Endothelial cell of umbilical vein (primary cell): ENCODE results near the gene WDR4.

Source experiments
- EZH2 ChIP-seq: IDR thresholded peaks from 2 replicates; pipeline ENCODE4 v1.6.1; 2012; ENCODE audit warnings: borderline replicate concordance, low read depth, mild to moderate bottlenecking, moderate library complexity, low read length, inconsistent platforms; ENCODE audit not compliant: severe bottlenecking
- FOS ChIP-seq: IDR thresholded peaks from 2 replicates; pipeline ENCODE4 v1.6.1; 2011; ENCODE audit warnings: mild to moderate bottlenecking, low read length, moderate library complexity, borderline replicate concordance; ENCODE audit not compliant: insufficient read depth
- GATA2 ChIP-seq: IDR thresholded peaks from 2 replicates; pipeline ENCODE4 v1.7.0; 2011; ENCODE audit warnings: low read depth, mild to moderate bottlenecking, moderate library complexity, mixed read lengths, low read length; ENCODE audit not compliant: insufficient read length, insufficient read depth
- JUN ChIP-seq: IDR thresholded peaks from 2 replicates; pipeline ENCODE4 v1.6.1; 2011; ENCODE audit warnings: borderline replicate concordance, low read depth; ENCODE audit not compliant: insufficient read length, insufficient read depth
- MYC ChIP-seq: IDR thresholded peaks from one replicate; pipeline ENCODE4 v1.6.1; 2011; ENCODE audit warnings: mild to moderate bottlenecking, low read depth, low read length
- POLR2A ChIP-seq: IDR thresholded peaks from 2 replicates; pipeline ENCODE4 v1.6.1; 2012; ENCODE audit warnings: low read depth, mild to moderate bottlenecking, control low read depth, low read length
- POLR2AphosphoS5 ChIP-seq: IDR thresholded peaks from 2 replicates; pipeline ENCODE4 v1.6.1; 2012; ENCODE audit warnings: low read depth, mild to moderate bottlenecking, control low read depth, low read length, moderate library complexity; ENCODE audit not compliant: insufficient read depth
- TF ChIP-seq, protein P1 (sequence below), 2 donors: IDR thresholded peaks; 1 replicate in 1 of 2; 2 replicates in 1 of 2; pipeline ENCODE4 v1.5.1; 2011; ENCODE audit warnings: low read length in 2 of 2, mild to moderate bottlenecking in 2 of 2, moderate library complexity in 2 of 2, control low read depth in 1 of 2, inconsistent platforms in 1 of 2, low read depth in 1 of 2; ENCODE audit not compliant: insufficient read depth in 1 of 2; ENCODE audit errors: extremely low read depth in 1 of 2
- TF ChIP-seq, protein P2 (sequence below): IDR thresholded peaks from 2 replicates; pipeline ENCODE4 v1.6.1; 2011; ENCODE audit not compliant: insufficient read depth, insufficient read length

DNA sequence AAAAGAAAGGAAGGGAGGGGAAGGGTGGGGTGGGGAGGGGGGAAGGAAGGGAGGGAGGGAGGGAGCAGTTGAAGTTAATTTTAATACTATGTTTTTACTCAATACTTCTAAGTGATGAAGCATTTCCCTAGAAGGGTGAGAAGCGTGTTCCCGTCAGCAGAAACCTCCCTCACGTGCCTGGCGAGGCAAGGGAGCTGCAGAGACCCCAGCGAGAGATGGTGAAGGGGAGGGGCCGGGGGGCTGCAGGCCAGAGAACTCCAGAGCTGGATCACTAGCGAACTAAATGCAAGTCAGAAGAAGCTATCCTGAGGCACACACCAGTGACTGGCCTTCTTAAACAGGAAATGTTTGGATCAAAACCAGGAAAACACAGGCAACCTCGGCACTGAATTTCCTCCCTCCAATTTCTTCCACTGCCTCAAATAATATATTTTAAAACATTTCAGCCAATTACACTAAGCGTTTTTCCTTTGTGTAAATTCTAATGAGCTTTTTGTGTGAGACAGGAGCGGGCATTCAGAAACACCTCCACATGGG lies 18.0 kb downstream of the WDR4 start:
- TF ChIP-seq, protein P1, sequence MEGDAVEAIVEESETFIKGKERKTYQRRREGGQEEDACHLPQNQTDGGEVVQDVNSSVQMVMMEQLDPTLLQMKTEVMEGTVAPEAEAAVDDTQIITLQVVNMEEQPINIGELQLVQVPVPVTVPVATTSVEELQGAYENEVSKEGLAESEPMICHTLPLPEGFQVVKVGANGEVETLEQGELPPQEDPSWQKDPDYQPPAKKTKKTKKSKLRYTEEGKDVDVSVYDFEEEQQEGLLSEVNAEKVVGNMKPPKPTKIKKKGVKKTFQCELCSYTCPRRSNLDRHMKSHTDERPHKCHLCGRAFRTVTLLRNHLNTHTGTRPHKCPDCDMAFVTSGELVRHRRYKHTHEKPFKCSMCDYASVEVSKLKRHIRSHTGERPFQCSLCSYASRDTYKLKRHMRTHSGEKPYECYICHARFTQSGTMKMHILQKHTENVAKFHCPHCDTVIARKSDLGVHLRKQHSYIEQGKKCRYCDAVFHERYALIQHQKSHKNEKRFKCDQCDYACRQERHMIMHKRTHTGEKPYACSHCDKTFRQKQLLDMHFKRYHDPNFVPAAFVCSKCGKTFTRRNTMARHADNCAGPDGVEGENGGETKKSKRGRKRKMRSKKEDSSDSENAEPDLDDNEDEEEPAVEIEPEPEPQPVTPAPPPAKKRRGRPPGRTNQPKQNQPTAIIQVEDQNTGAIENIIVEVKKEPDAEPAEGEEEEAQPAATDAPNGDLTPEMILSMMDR (IDR thresholded peaks at IDR 0.05; ENCODE audit: extremely low read depth in 1 of 2, insufficient read depth in 1 of 2, low read depth in 1 of 2, low read length in 2 of 2), result no peak
- no peak for TF ChIP-seq POLR2A
- no peak for TF ChIP-seq EZH2
- TF ChIP-seq POLR2AphosphoS5, result no peak
- no peak for TF ChIP-seq MYC
- TF ChIP-seq, protein P2, sequence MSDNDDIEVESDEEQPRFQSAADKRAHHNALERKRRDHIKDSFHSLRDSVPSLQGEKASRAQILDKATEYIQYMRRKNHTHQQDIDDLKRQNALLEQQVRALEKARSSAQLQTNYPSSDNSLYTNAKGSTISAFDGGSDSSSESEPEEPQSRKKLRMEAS, result no peak
- TF ChIP-seq FOS, result no peak
- no peak for TF ChIP-seq JUN
- no peak for TF ChIP-seq GATA2
